HEK293 (cell line): ENCODE data around the gene FOXN3.
"Not testable (repeated sequence)": the region's sequence is repeated elsewhere in the genome, so short reads cannot be mapped to it uniquely, and the experiment has no call there.

Experiments
- CTCF ChIA-PET: fragments of 350-600 bp; formaldehyde crosslinking; extraction: SDS; loops from one replicate; lab custom pipeline; 2021; ENCODE audit warnings: antibody characterized with exemption; lab: Yijun Ruan, JAX
- POLR2A ChIA-PET: fragments of 300-600 bp; formaldehyde crosslinking; extraction: SDS; loops from one replicate; lab custom pipeline; 2020; ENCODE audit warnings: antibody characterized with exemption, inconsistent platforms; lab: Yijun Ruan, JAX
- H3K27ac ChIP-seq: fragments of 200-500 bp; sonication (Bioruptor generic); 2 replicates; pipeline ENCODE4 v1.5.1; 2014; ENCODE audit warnings: low read depth, low read length, control low read depth, inconsistent platforms; ENCODE audit errors: extremely low read depth
- H3K36me3 ChIP-seq, 2 experiments: fragments of 200-500 bp in 1 of 2; sonication (Bioruptor generic) in 1 of 2; 1 replicate in 1 of 2; 2 replicates in 1 of 2; pipeline ENCODE4 v1.5.1; 2014 to 2017; ENCODE audit warnings: inconsistent platforms in 2 of 2, low read length in 2 of 2; ENCODE audit not compliant: control insufficient read depth in 2 of 2, insufficient read depth in 1 of 2
- H3K4me1 ChIP-seq: fragments of 200-500 bp; sonication (Bioruptor generic); 2 replicates; pipeline ENCODE4 v1.5.1; 2014; ENCODE audit warnings: mild to moderate bottlenecking, low read length, inconsistent platforms; ENCODE audit not compliant: control insufficient read depth, insufficient read depth
- H3K4me3 ChIP-seq: 2 replicates; pipeline ENCODE4 v1.5.1; 2011; ENCODE audit warnings: low read depth, mild to moderate bottlenecking, control low read depth, low read length, moderate library complexity
- H3K9me3 ChIP-seq: fragments of 200-500 bp; sonication (Bioruptor generic); 2 replicates; pipeline ENCODE4 v1.5.1; 2014; ENCODE audit warnings: low read depth, low read length, inconsistent platforms; ENCODE audit not compliant: control insufficient read depth, insufficient read depth
- BCL11A ChIP-seq: fragments of 450-650 bp; formaldehyde crosslinking; IDR thresholded peaks from 2 replicates; pipeline ENCODE4 v1.5.1; 2016; ENCODE audit warnings: low read depth, missing biosample characterization, missing genetic modification characterization
- HOXC10 ChIP-seq: sonication (generic); formaldehyde crosslinking; IDR thresholded peaks from 2 replicates; pipeline ENCODE4 v1.8.1; 2023; ENCODE audit warnings: mild to moderate bottlenecking, missing genetic modification reagents
- ZEB2 ChIP-seq: fragments of 450-650 bp; formaldehyde crosslinking; IDR thresholded peaks from 2 replicates; pipeline ENCODE4 v1.5.1; 2016; ENCODE audit warnings: missing biosample characterization, missing genetic modification characterization
- ZFP3 ChIP-seq: fragments of 450-650 bp; formaldehyde crosslinking; IDR thresholded peaks from 2 replicates; pipeline ENCODE4 v1.5.1; 2016; ENCODE audit warnings: low read depth, missing biosample characterization, missing genetic modification characterization
- ZFP69B ChIP-seq: fragments of 450-650 bp; formaldehyde crosslinking; IDR thresholded peaks from 2 replicates; pipeline ENCODE4 v1.5.1; 2016; ENCODE audit warnings: missing biosample characterization, missing genetic modification characterization
- ZNF174 ChIP-seq: fragments of 450-650 bp; formaldehyde crosslinking; IDR thresholded peaks from 2 replicates; pipeline ENCODE4 v1.5.0; 2017; ENCODE audit warnings: missing biosample characterization, mild to moderate bottlenecking, missing genetic modification characterization
- ZNF223 ChIP-seq: fragments of 450-650 bp; formaldehyde crosslinking; IDR thresholded peaks from 2 replicates; pipeline ENCODE4 v1.5.1; 2016; ENCODE audit warnings: missing biosample characterization, missing genetic modification characterization
- ZNF23 ChIP-seq: fragments of 450-650 bp; formaldehyde crosslinking; IDR thresholded peaks from 2 replicates; pipeline ENCODE4 v1.5.1; 2016; ENCODE audit warnings: missing biosample characterization, missing genetic modification characterization, borderline replicate concordance
- ZNF292 ChIP-seq: fragments of 450-650 bp; formaldehyde crosslinking; IDR thresholded peaks from 2 replicates; pipeline ENCODE4 v1.5.1; 2016; ENCODE audit warnings: low read depth, missing biosample characterization, missing genetic modification characterization, borderline replicate concordance
- ZNF529 ChIP-seq: fragments of 450-650 bp; formaldehyde crosslinking; IDR thresholded peaks from 2 replicates; pipeline ENCODE4 v1.5.1; 2017; ENCODE audit warnings: missing genetic modification characterization, missing biosample characterization; ENCODE audit not compliant: insufficient replicate concordance
- ZNF623 ChIP-seq: fragments of 450-650 bp; formaldehyde crosslinking; IDR thresholded peaks from 2 replicates; pipeline ENCODE4 v1.5.1; 2016; ENCODE audit warnings: missing biosample characterization, missing genetic modification characterization
- ZNF629 ChIP-seq: fragments of 450-650 bp; formaldehyde crosslinking; IDR thresholded peaks from 2 replicates; pipeline ENCODE4 v1.5.1; 2017; ENCODE audit warnings: missing biosample characterization, missing genetic modification characterization
- ZNF658 ChIP-seq: fragments of 450-650 bp; formaldehyde crosslinking; IDR thresholded peaks from 2 replicates; pipeline ENCODE4; 2016; ENCODE audit warnings: missing biosample characterization, missing genetic modification characterization
- TF ChIP-seq, protein P1 (sequence below): fragments of 450-650 bp; formaldehyde crosslinking; IDR thresholded peaks from 2 replicates; pipeline ENCODE4 v1.5.1; 2016; ENCODE audit warnings: missing biosample characterization, missing genetic modification characterization
- TF ChIP-seq, protein P2 (sequence below): fragments of 450-650 bp; formaldehyde crosslinking; conservative IDR thresholded peaks from 2 replicates; pipeline ENCODE4 v1.5.1; 2016; ENCODE audit warnings: low read depth, missing biosample characterization, missing genetic modification characterization

FOXN3 gene

DNA sequence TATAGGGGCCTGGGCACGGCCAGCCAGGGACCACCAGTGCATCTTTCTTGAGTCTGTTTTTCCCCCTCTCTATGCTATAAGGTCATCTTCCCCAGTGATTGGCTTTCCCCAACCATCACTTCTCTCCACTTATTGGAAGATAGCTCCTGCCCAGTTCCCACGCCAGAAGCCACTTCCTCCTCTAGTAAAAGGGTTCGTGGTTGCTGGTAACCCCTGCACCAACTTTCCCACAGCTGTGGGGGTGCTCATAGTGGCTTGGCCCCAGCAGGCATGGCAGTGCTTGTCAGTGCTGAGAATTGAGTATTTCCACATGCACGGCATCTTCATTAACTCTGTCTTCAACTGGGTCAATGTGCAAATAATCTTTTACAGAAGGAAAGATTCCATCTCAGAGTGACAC lies 215.4 kb downstream of the FOXN3 start:
- POLR2A ChIA-PET: no interaction called here
- TF ChIP-seq ZFP3 (tag by site-specific recombination): no peak
- no peak for TF ChIP-seq HOXC10 (CRISPR knock-in tag)
- TF ChIP-seq ZNF23: no peak
- TF ChIP-seq BCL11A (tag by site-specific recombination): no peak
- no peak for TF ChIP-seq ZNF292 (tag by site-specific recombination)
- no peak for TF ChIP-seq ZNF174 (tag by site-specific recombination)
- no peak for TF ChIP-seq ZNF629 (tag by site-specific recombination)
- no peak for TF ChIP-seq ZNF223 (tag by site-specific recombination)
- TF ChIP-seq ZNF623 (tag by site-specific recombination): no peak
- TF ChIP-seq, protein P1, sequence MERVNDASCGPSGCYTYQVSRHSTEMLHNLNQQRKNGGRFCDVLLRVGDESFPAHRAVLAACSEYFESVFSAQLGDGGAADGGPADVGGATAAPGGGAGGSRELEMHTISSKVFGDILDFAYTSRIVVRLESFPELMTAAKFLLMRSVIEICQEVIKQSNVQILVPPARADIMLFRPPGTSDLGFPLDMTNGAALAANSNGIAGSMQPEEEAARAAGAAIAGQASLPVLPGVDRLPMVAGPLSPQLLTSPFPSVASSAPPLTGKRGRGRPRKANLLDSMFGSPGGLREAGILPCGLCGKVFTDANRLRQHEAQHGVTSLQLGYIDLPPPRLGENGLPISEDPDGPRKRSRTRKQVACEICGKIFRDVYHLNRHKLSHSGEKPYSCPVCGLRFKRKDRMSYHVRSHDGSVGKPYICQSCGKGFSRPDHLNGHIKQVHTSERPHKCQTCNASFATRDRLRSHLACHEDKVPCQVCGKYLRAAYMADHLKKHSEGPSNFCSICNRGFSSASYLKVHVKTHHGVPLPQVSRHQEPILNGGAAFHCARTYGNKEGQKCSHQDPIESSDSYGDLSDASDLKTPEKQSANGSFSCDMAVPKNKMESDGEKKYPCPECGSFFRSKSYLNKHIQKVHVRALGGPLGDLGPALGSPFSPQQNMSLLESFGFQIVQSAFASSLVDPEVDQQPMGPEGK (tag by site-specific recombination): no peak
- TF ChIP-seq ZFP69B (tag by site-specific recombination): no peak
- TF ChIP-seq ZEB2 (tag by site-specific recombination): no peak
- TF ChIP-seq, protein P2, sequence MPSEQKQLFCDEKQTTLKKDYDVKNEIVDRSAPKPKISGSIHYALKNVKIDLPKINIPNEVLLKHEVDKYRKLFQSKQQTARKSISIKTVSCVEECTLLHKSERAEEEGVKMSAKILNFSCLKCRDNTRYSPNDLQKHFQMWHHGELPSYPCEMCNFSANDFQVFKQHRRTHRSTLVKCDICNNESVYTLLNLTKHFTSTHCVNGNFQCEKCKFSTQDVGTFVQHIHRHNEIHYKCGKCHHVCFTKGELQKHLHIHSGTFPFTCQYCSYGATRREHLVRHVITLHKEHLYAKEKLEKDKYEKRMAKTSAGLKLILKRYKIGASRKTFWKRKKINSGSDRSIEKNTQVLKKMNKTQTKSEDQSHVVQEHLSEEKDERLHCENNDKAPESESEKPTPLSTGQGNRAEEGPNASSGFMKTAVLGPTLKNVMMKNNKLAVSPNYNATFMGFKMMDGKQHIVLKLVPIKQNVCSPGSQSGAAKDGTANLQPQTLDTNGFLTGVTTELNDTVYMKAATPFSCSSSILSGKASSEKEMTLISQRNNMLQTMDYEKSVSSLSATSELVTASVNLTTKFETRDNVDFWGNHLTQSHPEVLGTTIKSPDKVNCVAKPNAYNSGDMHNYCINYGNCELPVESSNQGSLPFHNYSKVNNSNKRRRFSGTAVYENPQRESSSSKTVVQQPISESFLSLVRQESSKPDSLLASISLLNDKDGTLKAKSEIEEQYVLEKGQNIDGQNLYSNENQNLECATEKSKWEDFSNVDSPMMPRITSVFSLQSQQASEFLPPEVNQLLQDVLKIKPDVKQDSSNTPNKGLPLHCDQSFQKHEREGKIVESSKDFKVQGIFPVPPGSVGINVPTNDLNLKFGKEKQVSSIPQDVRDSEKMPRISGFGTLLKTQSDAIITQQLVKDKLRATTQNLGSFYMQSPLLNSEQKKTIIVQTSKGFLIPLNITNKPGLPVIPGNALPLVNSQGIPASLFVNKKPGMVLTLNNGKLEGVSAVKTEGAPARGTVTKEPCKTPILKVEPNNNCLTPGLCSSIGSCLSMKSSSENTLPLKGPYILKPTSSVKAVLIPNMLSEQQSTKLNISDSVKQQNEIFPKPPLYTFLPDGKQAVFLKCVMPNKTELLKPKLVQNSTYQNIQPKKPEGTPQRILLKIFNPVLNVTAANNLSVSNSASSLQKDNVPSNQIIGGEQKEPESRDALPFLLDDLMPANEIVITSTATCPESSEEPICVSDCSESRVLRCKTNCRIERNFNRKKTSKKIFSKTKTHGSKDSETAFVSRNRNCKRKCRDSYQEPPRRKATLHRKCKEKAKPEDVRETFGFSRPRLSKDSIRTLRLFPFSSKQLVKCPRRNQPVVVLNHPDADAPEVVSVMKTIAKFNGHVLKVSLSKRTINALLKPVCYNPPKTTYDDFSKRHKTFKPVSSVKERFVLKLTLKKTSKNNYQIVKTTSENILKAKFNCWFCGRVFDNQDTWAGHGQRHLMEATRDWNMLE (tag by site-specific recombination): no peak
- TF ChIP-seq ZNF658 (tag by site-specific recombination): no peak
- no peak for TF ChIP-seq ZNF529 (tag by site-specific recombination)
- CTCF ChIA-PET: no interaction called here
- Histone ChIP-seq H3K27ac (no peak overlapping the region), H3K4me1 (no peaks in the 10 kb centered on the region), H3K36me3 (no peaks in the 10 kb centered on the region), H3K4me3 (no peak overlapping the region), H3K9me3 (no peaks in the 10 kb centered on the region)

DNA sequence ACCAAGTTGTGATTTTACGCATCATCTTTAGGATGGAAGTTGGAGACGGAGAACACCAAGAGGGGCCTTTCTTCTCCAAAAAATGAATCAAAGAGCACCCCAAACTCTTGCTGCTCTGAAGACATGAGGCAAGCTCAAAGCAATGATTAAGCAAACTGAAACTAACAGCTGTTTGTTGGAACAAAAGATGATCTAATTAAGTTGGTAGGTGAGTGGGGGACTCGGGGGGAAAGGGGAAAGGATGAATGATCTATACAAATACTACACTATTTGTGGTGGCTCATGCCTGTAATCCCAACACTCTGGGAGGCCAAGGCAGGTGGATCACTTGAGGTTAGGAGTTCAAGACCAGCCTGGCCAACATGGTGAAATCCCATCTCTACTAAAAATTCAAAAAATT lies 217.7 kb downstream of the FOXN3 start:
- POLR2A ChIA-PET, H3K27ac ChIP-seq, H3K9me3 ChIP-seq, H3K36me3 ChIP-seq, H3K4me3 ChIP-seq, H3K4me1 ChIP-seq: not testable (repeated sequence)
- CTCF ChIA-PET: interaction anchor here (1.2 kb wide), 1 partner anchor 14 kb away, joined by 3 read pairs; no protein-coding TSS in a partner anchor
